T-helper 22 cell (primary cell): ENCODE data around the gene TMEM250.

ENCODE experiments used
- DNase-seq: peaks from one replicate; pipeline ENCODE4 v3.0.0-alpha.2; 2020; ENCODE audit warnings: low read depth

TMEM250 gene

GRCh38 chr9:136082496-136083361, 35.9 kb downstream of the TMEM250 start:
- DNase-seq = no peak

DNA sequence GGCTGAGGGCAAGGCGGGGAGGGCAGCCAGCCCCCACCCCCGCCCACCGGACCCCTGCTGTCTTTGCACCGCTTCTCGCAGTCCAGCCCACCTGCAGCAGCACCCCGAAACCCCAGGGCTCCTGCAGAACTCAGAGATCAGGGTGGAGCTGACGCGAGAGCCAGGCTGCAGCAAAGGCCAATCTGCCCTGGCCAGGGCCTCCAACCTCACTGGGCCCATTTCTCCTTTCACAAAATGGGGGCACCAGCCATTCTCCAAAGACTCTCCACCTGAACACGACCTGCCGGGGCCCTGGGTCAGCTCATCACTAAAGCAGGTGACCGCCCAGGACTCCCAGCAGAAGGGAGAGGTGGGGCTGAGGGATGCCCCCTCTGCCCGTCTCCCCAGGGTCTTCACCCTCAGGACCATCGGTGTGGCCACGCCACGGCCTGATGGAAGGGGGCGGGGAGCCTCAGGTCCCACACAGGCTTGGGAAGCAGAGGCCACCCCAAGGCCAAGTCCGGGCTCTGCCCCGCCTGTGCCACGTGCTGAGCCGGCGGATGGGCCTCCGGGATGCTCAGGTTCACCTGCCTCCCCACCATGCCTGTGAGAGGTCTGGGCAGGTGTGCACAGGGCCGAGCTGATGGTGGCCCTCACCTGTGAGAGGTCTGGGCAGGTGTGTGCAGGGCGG, 36.7 kb downstream of the TMEM250 start:
- no peak for DNase-seq

DNA sequence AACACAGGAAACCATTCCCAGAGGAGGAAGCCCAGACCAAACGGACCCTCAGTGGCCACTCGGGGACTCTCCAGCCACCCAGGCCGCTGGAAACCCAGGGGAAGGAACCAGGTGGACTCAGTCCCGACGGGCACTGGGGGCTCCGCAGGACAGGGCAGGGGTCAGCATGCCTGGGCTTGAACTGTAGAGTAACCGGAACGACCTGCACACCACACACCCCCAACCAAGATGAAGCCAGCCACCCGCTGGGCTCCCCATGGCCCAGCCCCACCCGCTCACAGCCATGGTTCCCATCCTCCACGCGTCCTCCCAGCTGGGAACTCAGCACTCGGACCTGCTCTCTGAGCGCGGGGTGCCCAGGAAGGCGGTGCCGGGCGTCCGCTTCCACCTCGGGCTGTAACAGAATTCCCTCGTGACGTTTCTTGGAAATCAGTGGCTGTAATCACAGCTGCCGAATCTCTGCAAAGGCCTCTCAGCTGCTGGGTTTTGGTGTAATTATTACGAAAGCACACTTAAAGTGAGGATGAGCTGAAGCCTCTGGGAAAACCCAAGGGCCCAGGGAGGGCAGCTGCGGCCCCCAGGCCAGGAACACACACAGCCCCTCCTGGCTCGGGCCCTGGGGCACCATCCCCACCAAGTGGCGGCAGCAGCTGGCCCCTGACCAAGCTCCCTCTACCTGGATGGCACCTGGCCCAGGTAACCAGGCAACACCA, 37.4 kb downstream of the TMEM250 start:
- DNase-seq = no peak

DNA sequence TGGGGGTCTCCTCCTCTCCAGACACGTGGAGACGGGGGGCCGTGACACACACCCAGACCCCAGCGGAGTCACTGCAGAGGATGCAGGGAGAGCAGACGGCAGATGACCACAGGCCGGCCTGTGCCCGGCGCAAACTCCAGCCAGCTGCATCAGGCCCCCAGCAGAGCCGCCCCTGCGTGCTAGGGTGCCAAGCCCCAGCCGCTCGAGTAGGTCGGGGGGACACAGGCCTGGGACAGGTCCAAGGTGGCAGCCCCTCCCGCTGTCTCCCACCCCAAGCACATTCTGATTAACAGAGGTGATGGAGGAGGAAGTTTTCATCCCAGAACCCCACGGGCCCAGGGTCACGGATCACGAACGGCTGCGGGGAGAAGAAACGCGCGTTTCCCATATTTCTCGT, 38.0 kb downstream of the TMEM250 start:
- no peak for DNase-seq

GRCh38 chr9:136079916-136080246, 38.8 kb downstream of the TMEM250 start:
- DNase-seq = no peak

- DNase-seq = no peak
These were observed 39.3 kb downstream of the TMEM250 start for GRCh38 chr9:136079211-136079915.

DNA sequence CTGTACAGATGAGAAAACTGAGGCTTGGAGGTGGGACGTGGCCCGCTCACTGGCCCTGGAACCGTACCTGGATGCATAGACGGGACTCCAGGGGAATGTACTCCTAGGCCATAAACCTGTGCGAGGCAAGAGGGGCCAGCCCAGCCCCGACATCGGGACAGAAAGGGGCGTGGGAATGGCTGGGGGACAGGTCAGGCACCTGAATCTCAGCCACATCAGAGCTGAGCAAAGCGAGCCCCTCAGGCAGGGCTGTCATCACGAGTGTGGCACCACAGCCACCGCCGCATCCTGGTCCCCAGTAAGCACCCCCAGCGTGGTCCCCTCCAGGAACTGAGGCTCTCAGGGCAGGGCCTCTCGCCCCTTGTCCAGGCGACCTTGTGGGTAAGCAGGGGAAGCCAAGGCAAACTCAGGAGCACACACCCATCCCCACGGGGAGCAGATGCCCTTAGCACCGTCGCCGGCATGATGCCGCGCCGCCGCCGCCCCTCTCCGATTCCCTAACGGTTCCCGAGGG, 40.1 kb downstream of the TMEM250 start:
- DNase-seq = no peak

DNA sequence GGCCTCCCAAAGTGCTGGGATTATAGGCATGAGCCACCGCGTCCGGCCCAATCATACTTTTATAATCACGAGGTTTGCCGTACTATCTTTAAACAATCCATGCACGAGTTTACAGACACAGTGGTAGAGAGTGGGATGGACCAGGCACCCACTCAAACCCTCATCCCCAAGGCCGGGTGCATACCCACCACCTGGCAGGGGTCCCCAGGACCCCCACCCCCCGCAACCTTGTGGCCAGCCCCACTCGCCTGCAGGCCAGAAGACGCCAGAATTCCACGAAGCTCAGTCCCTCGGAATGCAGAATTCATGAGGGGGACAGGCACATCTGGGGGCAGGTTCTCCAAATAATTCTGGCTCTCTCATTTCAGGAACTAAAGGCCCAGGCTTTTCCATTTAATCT, 40.7 kb downstream of the TMEM250 start:
- DNase-seq = no peak

- no peak for DNase-seq
These were observed 41.2 kb downstream of the TMEM250 start for GRCh38 chr9:136077491-136077890.

GRCh38 chr9:136075881-136076678, 42.6 kb downstream of the TMEM250 start:
- no peak for DNase-seq

- DNase-seq = no peak
These were observed 43.4 kb downstream of the TMEM250 start for GRCh38 chr9:136075134-136075841.

- DNase-seq = no peak
These were observed 44.0 kb downstream of the TMEM250 start for GRCh38 chr9:136074706-136075105.
